B cell (primary cell): ENCODE measurements around the gene DCAF7. TPM values are rescaled to one million over a fixed set of nuclear protein-coding genes. Genes with fewer than 3 reads are reported as not detected.

Experiments used
- ATAC-seq: fragments of 200-7000 bp; cut with Tn5 transposase; one replicate; pipeline ENCODE4 v1.10.0; 2021; ENCODE audit warnings: low read depth, mild to moderate bottlenecking, moderate number of reproducible peaks, moderate library complexity
- CTCF ChIA-PET: fragments of 350-600 bp; sonication (Branson Sonifier 250); formaldehyde crosslinking; loops from one replicate; lab custom pipeline; 2021; ENCODE audit warnings: antibody characterized with exemption, inconsistent platforms; lab: Charles Lee
- POLR2A ChIA-PET: fragments of 350-600 bp; sonication (Branson Sonifier 250); formaldehyde crosslinking; loops from one replicate; lab custom pipeline; 2021; ENCODE audit warnings: antibody characterized with exemption; lab: Charles Lee
- DNase-seq: peaks from one replicate; pipeline ENCODE4 v3.0.0; 2013
- H2AFZ ChIP-seq: 2 replicates; pipeline ENCODE4 v1.6.1; 2012; ENCODE audit warnings: mild to moderate bottlenecking, low read depth, low read length; ENCODE audit not compliant: insufficient read depth, poor library complexity, severe bottlenecking
- H3K27ac ChIP-seq, 2 donors: 1 replicate in 1 of 2; 2 replicates in 1 of 2; pipeline ENCODE4 v1.5.1; 2012 to 2013; ENCODE audit warnings: low read length in 2 of 2, mild to moderate bottlenecking in 2 of 2, moderate library complexity in 1 of 2
- H3K27me3 ChIP-seq, 4 experiments: fragments of 200-600 bp in 1 of 4; sonication (generic) in 1 of 4; replicated peaks in 1 of 4; 1 replicate in 2 of 4; 2 replicates in 2 of 4; pipeline versions ENCODE4 v1.6.1 to v1.7.0; 2013 to 2016; ENCODE audit warnings: low read length in 3 of 4, mild to moderate bottlenecking in 2 of 4, mixed read lengths in 1 of 4, moderate library complexity in 1 of 4; ENCODE audit not compliant: insufficient read depth in 4 of 4, control insufficient read depth in 3 of 4; ENCODE audit errors: control extremely low read depth in 1 of 4
- H3K36me3 ChIP-seq, 2 experiments: replicated peaks in 1 of 2; 1 replicate in 1 of 2; 2 replicates in 1 of 2; pipeline versions ENCODE4 v1.6.1 to v1.7.1; 2013; ENCODE audit warnings: low read length in 1 of 2; ENCODE audit not compliant: insufficient read depth in 2 of 2, control insufficient read depth in 1 of 2; ENCODE audit errors: control extremely low read depth in 1 of 2, extremely low read depth in 1 of 2
- H3K4me1 ChIP-seq, 2 donors: fragments of 200-600 bp in 1 of 2; sonication (generic) in 1 of 2; 1 replicate in 1 of 2; 2 replicates in 1 of 2; pipeline versions ENCODE4 v1.5.1 to v1.6.1; 2013 to 2017; ENCODE audit warnings: low read length in 2 of 2; ENCODE audit not compliant: control insufficient read depth in 2 of 2, insufficient read depth in 2 of 2
- H3K4me2 ChIP-seq: replicated peaks from 2 replicates; pipeline ENCODE3; 2012; ENCODE audit warnings: mild to moderate bottlenecking, low read depth, low read length; ENCODE audit not compliant: poor library complexity, severe bottlenecking
- H3K4me3 ChIP-seq, 5 experiments: fragments of 200-600 bp in 1 of 5; sonication (generic) in 1 of 5; 1 replicate in 3 of 5; 2 replicates in 2 of 5; pipeline versions ENCODE4 v1.5.1 to v1.7.0; 2011 to 2016; ENCODE audit warnings: low read length in 4 of 5, mild to moderate bottlenecking in 4 of 5, low read depth in 2 of 5, control low read depth in 1 of 5, moderate library complexity in 1 of 5; ENCODE audit not compliant: insufficient read depth in 1 of 5; ENCODE audit errors: control extremely low read depth in 1 of 5, extremely low read depth in 1 of 5
- H3K79me2 ChIP-seq: fragments of 200-600 bp; sonication (generic); one replicate; pipeline ENCODE4 v1.6.0; 2016; ENCODE audit warnings: low read length; ENCODE audit not compliant: control insufficient read depth, insufficient read depth
- H3K9ac ChIP-seq: fragments of 200-600 bp; sonication (generic); 2 replicates; pipeline ENCODE4 v1.6.1; 2017; ENCODE audit warnings: mild to moderate bottlenecking, low read length, moderate library complexity
- H3K9me3 ChIP-seq, 3 donors: one replicate each; pipeline versions ENCODE4 v1.6.1 to v1.7.1; 2013; ENCODE audit warnings: low read length in 2 of 3; ENCODE audit not compliant: control insufficient read depth in 2 of 3, insufficient read depth in 1 of 3; ENCODE audit errors: control extremely low read depth in 1 of 3
- H4K20me1 ChIP-seq: 2 replicates; pipeline ENCODE4 v1.6.0; 2012; ENCODE audit warnings: mild to moderate bottlenecking, low read length; ENCODE audit not compliant: insufficient read depth, control insufficient read depth, poor library complexity, severe bottlenecking
- H3K27ac Mint-ChIP-seq: one replicate; pipeline ENCODE4 v1.8.0; 2021; ENCODE audit warnings: mixed read lengths
- H3K27me3 Mint-ChIP-seq: one replicate; pipeline ENCODE4 v1.8.0; 2021; ENCODE audit warnings: mixed read lengths
- H3K4me1 Mint-ChIP-seq: one replicate; pipeline ENCODE4 v1.8.0; 2021; ENCODE audit warnings: mixed read lengths
- H3K4me3 Mint-ChIP-seq: one replicate; pipeline ENCODE4 v1.8.0; 2021; ENCODE audit warnings: mixed read lengths
- H3K9me3 Mint-ChIP-seq: one replicate; pipeline ENCODE4 v1.8.0; 2022; ENCODE audit warnings: mixed read lengths; ENCODE audit not compliant: insufficient read depth
- CTCF ChIP-seq: fragments of 200-600 bp; IDR thresholded peaks from one replicate; pipeline ENCODE4 v1.8.0; 2022; ENCODE audit warnings: antibody characterized with exemption, mild to moderate bottlenecking
- EZH2 ChIP-seq: IDR thresholded peaks from 2 replicates; pipeline ENCODE4 v1.6.1; 2012; ENCODE audit warnings: borderline replicate concordance, low read depth, mild to moderate bottlenecking, moderate library complexity, low read length; ENCODE audit not compliant: insufficient read depth, poor library complexity, severe bottlenecking
- WGBS: methylation state at CpG from one replicate; pipeline ENCODE4 v1.1.5; 2013; ENCODE audit warnings: missing lambda C conversion rate; ENCODE audit not compliant: insufficient coverage; 5-methylcytosine and 5-hydroxymethylcytosine counted together
- intact Hi-C: fragments of 100-400 bp; cut with micrococcal nuclease; formaldehyde crosslinking; loops from one replicate; pipeline ENCODE4 v1.10.0; 2022
- polyA plus RNA-seq: library from polyadenylated mRNA; depleted of rRNA; stranded (reverse); fragments of >200 nt; gene quantifications from 2 replicates; pipeline ENCODE4 v1.2.3, GENCODE V29; 2012
- total RNA-seq, 2 donors: library from RNA; stranded (reverse); fragments of 120-200 nt in 1 of 2; gene quantifications; 1 replicate in 1 of 2; 2 replicates in 1 of 2; pipeline versions ENCODE4 v1.2.3 to v1.2.4, GENCODE V29; 2013 to 2022

The DCAF7 gene
- total and polyA plus RNA-seq, 2 donors (not counting 1 experiment from before 2014, with no cell fraction given) = 55.1 to 84.7 TPM

- WGBS = 61% methylated on average over 3 of the region's 5 CpGs
- Histone ChIP-seq H4K20me1 (no peaks in the 10 kb centered on the region), H3K27ac (no peak overlapping the region), H3K27me3 (peaks cover 0 to 17% (median 11%) of the 10 kb centered on the region in 4 experiments), H3K4me2 (no peak overlapping the region), H3K4me1 (peaks cover 3 to 4% of the 10 kb centered on the region in 2 donors), H3K36me3 (no peaks in the 10 kb centered on the region), H3K4me3 (no peak overlapping the region), H3K9ac (no peak overlapping the region), H3K9me3 (peaks cover 0 to 19% (median 0%) of the 10 kb centered on the region in 3 donors), H3K79me2 (no peaks in the 10 kb centered on the region), H2AFZ (no peak overlapping the region)
- peaks cover 5% of the 10 kb centered on the region for H3K4me1 Mint-ChIP-seq
- ATAC-seq (no peak), DNase-seq (no peak)
- ChIA-PET POLR2A (interaction anchor here (0.6 kb wide), 1 partner anchor 181 kb away, joined by 5 read pairs; no protein-coding TSS in a partner anchor), CTCF (no interaction called here)
- H3K27ac Mint-ChIP-seq = no peak overlapping the region
- TF ChIP-seq CTCF = no peak
- no peak for TF ChIP-seq EZH2
- no peaks in the 10 kb centered on the region for H3K9me3 Mint-ChIP-seq
- H3K27me3 Mint-ChIP-seq = peaks cover 46% of the 10 kb centered on the region
- intact Hi-C loops = no loop called here
- H3K4me3 Mint-ChIP-seq = no peak overlapping the region
Observed at GRCh38 chr17:63519972-63520882, 30.1 kb upstream of the DCAF7 start.
